Prostate gland (tissue), 2 donors: Measurements from ENCODE around the gene TANC1. TPM values are rescaled to one million over a fixed set of nuclear protein-coding genes. Genes with fewer than 3 reads are reported as not detected.

Experiments used
- DNase-seq: peaks from one replicate; pipeline ENCODE4 v3.0.0-alpha.2; 2019; ENCODE audit warnings: low spot score
- H3K27ac ChIP-seq, 2 donors: fragments of 200-600 bp; sonication (generic); 2 replicates each; pipeline ENCODE4 v1.5.1; 2017 to 2019
- H3K27me3 ChIP-seq: fragments of 200-600 bp; sonication (generic); replicated peaks from 2 replicates; pipeline ENCODE4 v1.5.1; 2019; ENCODE audit not compliant: insufficient read depth
- H3K36me3 ChIP-seq, 2 donors: fragments of 200-600 bp; sonication (generic); 1 replicate in 1 of 2; 2 replicates in 1 of 2; pipeline versions ENCODE4 v1.5.1 to v1.8.1; 2017 to 2019
- H3K4me1 ChIP-seq: fragments of 200-600 bp; sonication (generic); replicated peaks from 2 replicates; pipeline ENCODE4 v1.5.1; 2019
- H3K4me3 ChIP-seq, 2 donors: fragments of 200-600 bp; sonication (generic); 2 replicates each; pipeline ENCODE4 v1.5.1; 2017 to 2019
- H3K9me3 ChIP-seq: fragments of 200-600 bp; sonication (generic); 2 replicates; pipeline ENCODE4 v1.5.1; 2017
- POLR2A ChIP-seq: fragments of 450-650 bp; IDR thresholded peaks from one replicate; pipeline ENCODE4 v1.6.1; 2016; ENCODE audit warnings: antibody characterized with exemption, mild to moderate bottlenecking
- POLR2AphosphoS5 ChIP-seq: sonication (generic); formaldehyde crosslinking; IDR thresholded peaks from one replicate; pipeline ENCODE4 v1.6.1; 2017; ENCODE audit warnings: antibody characterized with exemption
- WGBS: methylation state at CpG from one replicate; pipeline ENCODE4 v1.1.5; 2018; 5-methylcytosine and 5-hydroxymethylcytosine counted together
- intact Hi-C: fragments of 100-400 bp; cut with DNase I; formaldehyde crosslinking; loops from one replicate; pipeline ENCODE4 v1.14.2; 2022
- total RNA-seq, 2 donors: library from RNA; depleted of rRNA; stranded (reverse); fragments of >200 nt; gene quantifications; one replicate each; pipeline ENCODE4 v1.1.0, GENCODE V29; 2016
- TF ChIP-seq, protein P1 (sequence below), 4 experiments: fragments of 200-600 bp in 2 of 4; fragments of 450-650 bp in 2 of 4; sonication (generic) in 2 of 4; IDR thresholded peaks; 1 replicate in 3 of 4; 2 replicates in 1 of 4; pipeline ENCODE4 v1.5.1; 2016 to 2019; ENCODE audit warnings: antibody characterized with exemption in 4 of 4, mild to moderate bottlenecking in 2 of 4, moderate library complexity in 2 of 4

TANC1 gene
- total RNA-seq, 2 donors from 2014 or later: 33.5 to 39.7 TPM

GRCh38 chr2:158996378-158996993 is 28.0 kb downstream of the TANC1 start:
- no peak for DNase-seq
- WGBS: 91% methylated on average over 4 of the region's 4 CpGs
- H3K9me3 ChIP-seq: no peaks in the 10 kb centered on the region
- TF ChIP-seq POLR2A (no peak), POLR2AphosphoS5 (no peak)
- TF ChIP-seq, protein P1, sequence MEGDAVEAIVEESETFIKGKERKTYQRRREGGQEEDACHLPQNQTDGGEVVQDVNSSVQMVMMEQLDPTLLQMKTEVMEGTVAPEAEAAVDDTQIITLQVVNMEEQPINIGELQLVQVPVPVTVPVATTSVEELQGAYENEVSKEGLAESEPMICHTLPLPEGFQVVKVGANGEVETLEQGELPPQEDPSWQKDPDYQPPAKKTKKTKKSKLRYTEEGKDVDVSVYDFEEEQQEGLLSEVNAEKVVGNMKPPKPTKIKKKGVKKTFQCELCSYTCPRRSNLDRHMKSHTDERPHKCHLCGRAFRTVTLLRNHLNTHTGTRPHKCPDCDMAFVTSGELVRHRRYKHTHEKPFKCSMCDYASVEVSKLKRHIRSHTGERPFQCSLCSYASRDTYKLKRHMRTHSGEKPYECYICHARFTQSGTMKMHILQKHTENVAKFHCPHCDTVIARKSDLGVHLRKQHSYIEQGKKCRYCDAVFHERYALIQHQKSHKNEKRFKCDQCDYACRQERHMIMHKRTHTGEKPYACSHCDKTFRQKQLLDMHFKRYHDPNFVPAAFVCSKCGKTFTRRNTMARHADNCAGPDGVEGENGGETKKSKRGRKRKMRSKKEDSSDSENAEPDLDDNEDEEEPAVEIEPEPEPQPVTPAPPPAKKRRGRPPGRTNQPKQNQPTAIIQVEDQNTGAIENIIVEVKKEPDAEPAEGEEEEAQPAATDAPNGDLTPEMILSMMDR (IDR thresholded peaks at IDR 0.05): peak in 2 of 4 experiments; percentile 11 to 48
- H3K4me3 ChIP-seq: no peak overlapping the region
- no peak overlapping the region for H3K27ac ChIP-seq
- intact Hi-C loops: no loop called here
- no peaks in the 10 kb centered on the region for H3K4me1 ChIP-seq
- no peaks in the 10 kb centered on the region for H3K36me3 ChIP-seq
- no peaks in the 10 kb centered on the region for H3K27me3 ChIP-seq

GRCh38 chr2:158997037-158997790 is 28.8 kb downstream of the TANC1 start:
- no peak overlapping the region for H3K4me3 ChIP-seq
- H3K36me3 ChIP-seq: no peaks in the 10 kb centered on the region
- no peak overlapping the region for H3K27ac ChIP-seq
- DNase-seq: no peak
- TF ChIP-seq POLR2A (no peak), POLR2AphosphoS5 (no peak)
- TF ChIP-seq, protein P1 (IDR thresholded peaks at IDR 0.05): no peak
- H3K9me3 ChIP-seq: no peaks in the 10 kb centered on the region
- H3K27me3 ChIP-seq: no peaks in the 10 kb centered on the region
- intact Hi-C loops: no loop called here
- 41% methylated on average over 4 of the region's 4 CpGs for WGBS
- H3K4me1 ChIP-seq: no peaks in the 10 kb centered on the region

GRCh38 chr2:158998551-158999248 is 30.3 kb downstream of the TANC1 start:
- TF ChIP-seq, protein P1 (IDR thresholded peaks at IDR 0.05): no peak
- TF ChIP-seq POLR2AphosphoS5 (no peak), POLR2A (no peak)
- H3K9me3 ChIP-seq: no peaks in the 10 kb centered on the region
- intact Hi-C loops: no loop called here
- no peaks in the 10 kb centered on the region for H3K36me3 ChIP-seq
- no peak for DNase-seq
- H3K4me1 ChIP-seq: no peaks in the 10 kb centered on the region
- no peak overlapping the region for H3K27ac ChIP-seq
- WGBS: 75% methylated on average over 6 of the region's 6 CpGs
- H3K4me3 ChIP-seq: no peak overlapping the region
- no peaks in the 10 kb centered on the region for H3K27me3 ChIP-seq

- intact Hi-C loops: no loop called here
These were observed 31.0 kb downstream of the TANC1 start for GRCh38 chr2:158999458-158999857.

More at GRCh38 chr2:158999458-158999857, 31.0 kb downstream of the TANC1 start:
- Histone ChIP-seq H3K27ac (no peak overlapping the region), H3K9me3 (no peaks in the 10 kb centered on the region), H3K36me3 (no peaks in the 10 kb centered on the region), H3K4me3 (no peak overlapping the region), H3K4me1 (no peaks in the 10 kb centered on the region), H3K27me3 (no peaks in the 10 kb centered on the region)
- WGBS: 66% methylated on average over 4 of the region's 4 CpGs
- no peak for DNase-seq
- TF ChIP-seq POLR2A: no peak
- no peak for TF ChIP-seq POLR2AphosphoS5
- TF ChIP-seq, protein P1 (IDR thresholded peaks at IDR 0.05): no peak
